Measurements from ENCODE around the gene ITIH2.

Gene ITIH2

GRCh38 chr10:7704071-7705016, 1.2 kb downstream of the ITIH2 start:
- H3K36me3 ChIP-seq (ENCODE audit: control insufficient read depth in 1 of 2, insufficient read depth in 2 of 2, low read length in 2 of 2) = no peaks in the 10 kb centered on the region
- H3K27ac ChIP-seq (ENCODE audit: low read depth, low read length) = no peak overlapping the region
- no peak overlapping the region for H3K14ac ChIP-seq (ENCODE audit: low read length)
- no peak overlapping the region for H3K18ac ChIP-seq (ENCODE audit: low read length)
- DNase-seq = no peak
- no peaks in the 10 kb centered on the region for H3K9me3 ChIP-seq (ENCODE audit: insufficient read depth, low read depth, low read length)
- H3K4me2 ChIP-seq (ENCODE audit: low read length) = no peak overlapping the region
- H2AFZ ChIP-seq (ENCODE audit: insufficient read depth, low read length, poor library complexity) = no peak overlapping the region
- H2BK5ac ChIP-seq (ENCODE audit: low read depth, low read length, poor library complexity) = no peak overlapping the region
- no peak overlapping the region for H3K4ac ChIP-seq (ENCODE audit: low read depth, low read length)
- no peaks in the 10 kb centered on the region for H3K79me1 ChIP-seq (ENCODE audit: low read length)
- H4K12ac ChIP-seq (ENCODE audit: low read depth, low read length) = no peak overlapping the region
- no peak overlapping the region for H4K8ac ChIP-seq (ENCODE audit: low read depth, low read length)
- H4K91ac ChIP-seq (ENCODE audit: low read depth, low read length) = no peak overlapping the region
- no CpG with 5 or more reads among the region's 8 CpGs for WGBS (ENCODE audit: extremely low coverage, insufficient coverage, insufficient read length)
- no peak overlapping the region for H2BK12ac ChIP-seq (ENCODE audit: low read length)
- no peak overlapping the region for H3K9ac ChIP-seq (ENCODE audit: low read length)
- H3K23ac ChIP-seq (ENCODE audit: low read length) = no peak overlapping the region
- no peaks in the 10 kb centered on the region for H3K27me3 ChIP-seq (ENCODE audit: insufficient read depth, low read length)
- no peaks in the 10 kb centered on the region for H3K79me2 ChIP-seq (ENCODE audit: control insufficient read depth, insufficient read depth, low read length, poor library complexity)
- H3K4me1 ChIP-seq (ENCODE audit: control insufficient read depth in 1 of 2, insufficient read depth in 2 of 2, low read length in 2 of 2) = no peaks in the 10 kb centered on the region
- no peak overlapping the region for H3K4me3 ChIP-seq (ENCODE audit: low read depth, low read length)
- H2BK120ac ChIP-seq (ENCODE audit: insufficient read depth, low read length, poor library complexity) = no peak overlapping the region
- H2AK5ac ChIP-seq (ENCODE audit: low read length) = no peak overlapping the region

GRCh38 chr10:7705341-7705740, 2.2 kb downstream of the ITIH2 start:
- Histone ChIP-seq H3K36me3 (ENCODE audit: control insufficient read depth in 1 of 2, insufficient read depth in 2 of 2, low read length in 2 of 2) (no peaks in the 10 kb centered on the region), H4K8ac (ENCODE audit: low read depth, low read length) (no peak overlapping the region), H4K91ac (ENCODE audit: low read depth, low read length) (no peak overlapping the region), H3K14ac (ENCODE audit: low read length) (no peak overlapping the region), H3K4me2 (ENCODE audit: low read length) (no peak overlapping the region), H2BK120ac (ENCODE audit: insufficient read depth, low read length, poor library complexity) (no peak overlapping the region), H3K18ac (ENCODE audit: low read length) (no peak overlapping the region), H4K12ac (ENCODE audit: low read depth, low read length) (no peak overlapping the region), H3K4me1 (ENCODE audit: control insufficient read depth in 1 of 2, insufficient read depth in 2 of 2, low read length in 2 of 2) (no peaks in the 10 kb centered on the region), H3K79me1 (ENCODE audit: low read length) (no peaks in the 10 kb centered on the region), H3K9me3 (ENCODE audit: insufficient read depth, low read depth, low read length) (no peaks in the 10 kb centered on the region), H3K79me2 (ENCODE audit: control insufficient read depth, insufficient read depth, low read length, poor library complexity) (no peaks in the 10 kb centered on the region), H3K27ac (ENCODE audit: low read depth, low read length) (no peak overlapping the region), H2BK12ac (ENCODE audit: low read length) (no peak overlapping the region), H3K9ac (ENCODE audit: low read length) (no peak overlapping the region), H2AK5ac (ENCODE audit: low read length) (no peak overlapping the region), H2AFZ (ENCODE audit: insufficient read depth, low read length, poor library complexity) (no peak overlapping the region), H3K23ac (ENCODE audit: low read length) (no peak overlapping the region), H2BK5ac (ENCODE audit: low read depth, low read length, poor library complexity) (no peak overlapping the region), H3K27me3 (ENCODE audit: insufficient read depth, low read length) (no peaks in the 10 kb centered on the region), H3K4ac (ENCODE audit: low read depth, low read length) (no peak overlapping the region), H3K4me3 (ENCODE audit: low read depth, low read length) (no peak overlapping the region)
- WGBS (ENCODE audit: extremely low coverage, insufficient coverage, insufficient read length) = no CpG with 5 or more reads among the region's 3 CpGs
- DNase-seq = no peak

- Histone ChIP-seq H2BK12ac (ENCODE audit: low read length) (no peak overlapping the region), H3K4ac (ENCODE audit: low read depth, low read length) (no peak overlapping the region), H3K79me1 (ENCODE audit: low read length) (no peaks in the 10 kb centered on the region), H3K18ac (ENCODE audit: low read length) (no peak overlapping the region), H3K27me3 (ENCODE audit: insufficient read depth, low read length) (no peaks in the 10 kb centered on the region), H3K9me3 (ENCODE audit: insufficient read depth, low read depth, low read length) (no peaks in the 10 kb centered on the region), H3K23ac (ENCODE audit: low read length) (no peak overlapping the region), H4K91ac (ENCODE audit: low read depth, low read length) (no peak overlapping the region), H2BK5ac (ENCODE audit: low read depth, low read length, poor library complexity) (no peak overlapping the region), H3K27ac (ENCODE audit: low read depth, low read length) (no peak overlapping the region), H3K14ac (ENCODE audit: low read length) (no peak overlapping the region), H3K9ac (ENCODE audit: low read length) (no peak overlapping the region), H2BK120ac (ENCODE audit: insufficient read depth, low read length, poor library complexity) (no peak overlapping the region), H3K79me2 (ENCODE audit: control insufficient read depth, insufficient read depth, low read length, poor library complexity) (no peaks in the 10 kb centered on the region), H4K8ac (ENCODE audit: low read depth, low read length) (no peak overlapping the region), H2AK5ac (ENCODE audit: low read length) (no peak overlapping the region), H3K4me3 (ENCODE audit: low read depth, low read length) (no peak overlapping the region), H2AFZ (ENCODE audit: insufficient read depth, low read length, poor library complexity) (no peak overlapping the region), H3K4me2 (ENCODE audit: low read length) (no peak overlapping the region), H3K4me1 (ENCODE audit: control insufficient read depth in 1 of 2, insufficient read depth in 2 of 2, low read length in 2 of 2) (no peaks in the 10 kb centered on the region), H3K36me3 (ENCODE audit: control insufficient read depth in 1 of 2, insufficient read depth in 2 of 2, low read length in 2 of 2) (no peaks in the 10 kb centered on the region), H4K12ac (ENCODE audit: low read depth, low read length) (no peak overlapping the region)
- WGBS (ENCODE audit: extremely low coverage, insufficient coverage, insufficient read length) = no CpG with 5 or more reads among the region's 4 CpGs
- DNase-seq = no peak
Observed at GRCh38 chr10:7706534-7707073, 3.5 kb downstream of the ITIH2 start.

GRCh38 chr10:7707102-7707501, 4.0 kb downstream of the ITIH2 start:
- H3K36me3 ChIP-seq (ENCODE audit: control insufficient read depth in 1 of 2, insufficient read depth in 2 of 2, low read length in 2 of 2) = no peaks in the 10 kb centered on the region
- H3K27ac ChIP-seq (ENCODE audit: low read depth, low read length) = no peak overlapping the region
- H4K8ac ChIP-seq (ENCODE audit: low read depth, low read length) = no peak overlapping the region
- no peak overlapping the region for H4K91ac ChIP-seq (ENCODE audit: low read depth, low read length)
- H3K18ac ChIP-seq (ENCODE audit: low read length) = no peak overlapping the region
- H3K27me3 ChIP-seq (ENCODE audit: insufficient read depth, low read length) = no peaks in the 10 kb centered on the region
- H3K14ac ChIP-seq (ENCODE audit: low read length) = no peak overlapping the region
- no peaks in the 10 kb centered on the region for H3K79me2 ChIP-seq (ENCODE audit: control insufficient read depth, insufficient read depth, low read length, poor library complexity)
- no peak overlapping the region for H2AFZ ChIP-seq (ENCODE audit: insufficient read depth, low read length, poor library complexity)
- H3K4me3 ChIP-seq (ENCODE audit: low read depth, low read length) = no peak overlapping the region
- no peak for DNase-seq
- H4K12ac ChIP-seq (ENCODE audit: low read depth, low read length) = no peak overlapping the region
- H3K9ac ChIP-seq (ENCODE audit: low read length) = no peak overlapping the region
- H3K9me3 ChIP-seq (ENCODE audit: insufficient read depth, low read depth, low read length) = no peaks in the 10 kb centered on the region
- no peak overlapping the region for H2AK5ac ChIP-seq (ENCODE audit: low read length)
- no peak overlapping the region for H2BK120ac ChIP-seq (ENCODE audit: insufficient read depth, low read length, poor library complexity)
- no peaks in the 10 kb centered on the region for H3K79me1 ChIP-seq (ENCODE audit: low read length)
- no peak overlapping the region for H3K23ac ChIP-seq (ENCODE audit: low read length)
- H3K4ac ChIP-seq (ENCODE audit: low read depth, low read length) = no peak overlapping the region
- H3K4me2 ChIP-seq (ENCODE audit: low read length) = no peak overlapping the region
- WGBS (ENCODE audit: extremely low coverage, insufficient coverage, insufficient read length) = no CpG with 5 or more reads among the region's 4 CpGs
- H2BK12ac ChIP-seq (ENCODE audit: low read length) = no peak overlapping the region
- H2BK5ac ChIP-seq (ENCODE audit: low read depth, low read length, poor library complexity) = no peak overlapping the region
- H3K4me1 ChIP-seq (ENCODE audit: control insufficient read depth in 1 of 2, insufficient read depth in 2 of 2, low read length in 2 of 2) = no peaks in the 10 kb centered on the region
